ENCODE data around the gene CHST1.

Gene CHST1

DNA sequence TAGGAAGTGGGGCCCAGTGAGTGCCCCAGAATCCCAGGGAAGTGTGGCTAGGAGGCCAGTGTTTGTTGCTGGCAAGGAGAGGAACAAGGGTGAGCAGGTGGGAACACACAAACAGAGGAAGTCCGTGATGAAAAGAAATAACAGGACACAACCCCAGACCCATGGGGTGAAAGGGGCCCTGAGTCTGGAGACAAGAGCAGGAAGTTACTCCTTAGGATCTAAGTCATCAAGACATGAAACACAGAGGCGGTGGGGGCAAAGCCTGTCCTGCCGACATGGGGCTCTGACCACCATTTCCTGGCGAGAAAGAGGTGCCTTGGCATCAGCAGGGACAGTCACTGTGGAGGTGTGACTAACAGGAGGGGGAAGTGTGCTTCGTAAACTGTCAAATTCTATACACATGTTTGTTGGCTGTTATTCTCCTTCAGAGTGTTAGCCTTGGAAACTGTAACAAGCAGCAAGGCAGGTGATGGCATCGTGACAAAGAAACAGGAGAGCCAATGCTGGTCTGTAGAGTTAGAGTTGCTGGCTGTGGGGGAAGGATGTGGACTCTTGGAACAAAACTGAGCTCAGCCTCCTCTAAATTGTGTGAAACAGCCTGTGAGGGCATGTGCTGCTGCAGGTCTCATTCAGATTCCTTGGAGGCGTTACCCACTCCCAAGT lies 21.7 kb downstream of the CHST1 start:
- DNase-seq, result no peak

DNA sequence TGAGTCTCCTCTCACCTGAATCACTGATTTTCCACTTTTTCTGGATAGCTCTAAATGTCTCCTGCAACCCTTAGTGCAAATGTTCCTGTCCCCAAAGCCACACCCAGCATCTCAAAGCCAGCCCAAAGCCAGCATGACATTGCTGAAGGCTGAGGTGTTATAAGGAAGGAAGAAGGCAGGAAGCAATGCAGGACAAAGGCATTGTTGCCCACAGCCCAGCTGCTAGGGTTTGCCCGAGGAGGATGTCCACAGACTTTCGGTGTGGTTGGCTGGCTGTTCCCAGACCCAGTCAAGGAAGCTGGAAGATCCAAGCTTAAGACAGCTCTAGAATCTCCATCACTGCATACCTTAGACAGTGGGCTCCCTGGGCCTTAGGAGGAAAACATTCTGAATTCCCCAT lies 23.5 kb downstream of the CHST1 start:
- DNase-seq, result no peak

DNA sequence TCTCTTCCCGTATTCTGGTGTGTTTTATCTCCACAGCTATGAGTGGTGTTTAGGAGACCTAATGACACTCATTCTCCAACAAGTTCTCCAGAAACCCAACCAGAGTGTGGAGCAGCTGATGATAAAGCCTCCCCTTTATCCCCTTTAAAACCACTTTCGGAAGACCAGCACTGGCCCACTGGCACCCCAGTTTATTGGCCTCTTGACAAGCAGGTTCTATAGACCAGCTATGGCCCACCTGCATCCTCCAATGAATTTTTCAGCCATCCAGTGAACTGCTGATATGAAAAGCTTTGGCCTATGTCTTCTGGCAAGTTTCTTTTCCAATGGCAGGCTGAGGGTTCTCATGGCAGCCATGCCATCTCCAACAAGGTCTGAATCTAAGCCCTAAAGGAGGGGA lies 27.4 kb downstream of the CHST1 start:
- no peak for DNase-seq

DNA sequence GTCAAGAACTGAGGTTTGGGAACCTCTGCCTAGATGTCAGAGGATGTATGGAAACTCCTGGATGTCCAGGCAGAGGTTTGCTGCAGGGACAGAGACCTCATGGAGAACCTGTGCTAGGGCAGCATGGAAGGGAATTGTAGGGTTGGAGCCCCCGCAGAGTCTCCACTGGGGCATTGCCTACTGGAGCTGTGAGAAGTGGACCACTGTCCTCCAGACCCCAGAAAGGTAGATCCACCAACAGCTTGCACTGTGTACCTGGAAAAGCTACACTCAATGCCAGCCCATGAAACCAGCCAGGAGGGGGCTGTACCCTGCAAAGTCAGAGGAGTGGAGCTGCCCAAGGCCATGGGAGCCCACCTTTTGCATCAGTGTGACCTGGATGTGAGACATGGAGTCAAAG lies 29.5 kb downstream of the CHST1 start:
- no peak for DNase-seq

DNA sequence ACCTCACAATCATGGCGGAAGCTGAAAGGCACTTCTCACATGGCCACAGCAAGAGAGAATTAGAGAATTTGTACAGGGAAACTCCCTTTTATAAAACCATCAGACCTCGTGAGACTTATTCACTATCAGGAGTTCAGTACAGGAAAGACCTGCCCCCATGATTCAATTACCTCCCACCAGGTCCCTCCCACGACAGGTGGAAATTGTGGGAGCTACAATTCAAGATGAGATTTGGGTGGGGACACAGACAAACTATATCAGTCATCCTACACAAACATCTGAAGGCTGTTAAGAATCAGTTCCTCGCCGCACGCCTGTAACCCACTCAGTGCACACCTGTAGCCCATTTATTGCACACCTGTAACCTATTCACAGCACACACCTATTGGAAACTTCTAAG lies 39.8 kb downstream of the CHST1 start:
- no peak for DNase-seq

DNA sequence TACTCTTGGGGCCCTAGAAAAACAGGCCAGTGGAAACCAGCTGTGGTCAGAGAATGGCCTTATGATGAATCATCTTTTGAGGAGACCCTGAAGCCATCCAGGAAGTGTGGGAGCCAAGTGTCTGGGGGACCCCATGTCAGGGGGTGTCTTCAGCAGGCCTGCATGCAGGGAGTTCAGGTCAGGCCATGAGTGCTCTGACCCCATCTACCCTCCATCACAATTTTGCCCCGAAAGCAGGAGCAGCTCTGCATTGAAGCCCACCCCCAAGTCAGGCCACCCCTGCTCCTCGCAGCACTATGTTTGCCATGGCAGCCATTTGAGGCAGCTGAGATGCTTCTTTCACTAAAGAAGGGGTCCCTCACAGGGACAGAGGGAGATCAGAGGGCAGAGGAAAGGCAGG lies 41.3 kb downstream of the CHST1 start:
- DNase-seq, result no peak

DNA sequence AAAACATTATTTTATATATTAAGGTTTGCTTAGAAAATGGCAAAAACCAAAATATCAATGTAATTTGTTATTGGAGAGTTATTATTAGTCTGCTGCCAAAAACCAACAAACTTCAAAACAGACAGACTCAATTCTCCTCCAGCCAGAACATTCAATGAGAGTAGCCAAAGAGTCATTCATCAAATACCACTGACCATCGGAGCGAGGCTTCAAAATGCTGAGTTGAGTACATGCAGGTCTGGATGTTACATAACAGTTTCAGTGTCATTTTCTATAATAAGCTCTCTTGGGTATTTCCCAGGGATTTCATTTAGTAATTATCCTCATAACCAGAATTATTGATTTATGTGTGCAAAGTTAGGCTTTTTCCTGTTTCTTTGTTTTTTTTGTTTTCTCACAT lies 42.6 kb downstream of the CHST1 start:
- no peak for DNase-seq

DNA sequence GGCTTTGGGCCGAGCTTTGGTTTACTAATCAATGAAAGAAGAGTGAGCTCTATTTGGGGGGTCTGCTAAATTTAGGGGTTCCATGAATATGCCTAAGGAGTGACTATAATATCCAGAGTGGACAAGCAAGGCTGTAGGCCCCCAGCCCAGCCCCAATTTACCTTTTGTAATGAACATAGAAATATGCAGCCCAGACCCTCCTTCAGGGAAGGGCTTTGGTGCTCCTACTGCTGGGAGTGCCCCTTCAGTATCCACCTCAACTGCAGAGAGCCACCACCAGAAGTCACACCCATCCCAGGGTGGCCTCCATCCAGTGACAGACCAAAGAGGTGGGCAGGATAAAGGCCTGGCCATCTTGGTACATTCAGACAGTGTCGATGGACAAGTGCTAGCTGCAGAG lies 43.1 kb downstream of the CHST1 start:
- DNase-seq, result no peak

DNA sequence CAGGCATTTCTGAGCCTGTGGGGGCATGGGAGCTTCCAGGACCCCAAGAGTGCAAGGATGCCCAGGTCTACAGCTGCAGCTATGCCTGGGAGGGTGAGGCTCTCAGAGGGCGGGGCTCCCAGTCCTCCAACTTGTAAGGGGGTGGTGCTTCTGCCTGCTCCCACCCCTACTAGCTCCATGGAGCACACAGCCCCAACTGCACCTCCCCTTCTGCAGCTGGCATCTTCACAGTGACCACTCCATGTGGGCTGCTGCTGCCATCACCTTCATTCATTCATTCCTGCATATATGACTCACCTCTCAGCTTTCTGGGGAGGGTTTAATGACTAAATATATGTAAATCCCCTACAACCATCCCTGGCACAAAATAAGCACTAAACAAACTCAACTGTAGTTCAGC lies 43.8 kb downstream of the CHST1 start:
- no peak for DNase-seq

DNA sequence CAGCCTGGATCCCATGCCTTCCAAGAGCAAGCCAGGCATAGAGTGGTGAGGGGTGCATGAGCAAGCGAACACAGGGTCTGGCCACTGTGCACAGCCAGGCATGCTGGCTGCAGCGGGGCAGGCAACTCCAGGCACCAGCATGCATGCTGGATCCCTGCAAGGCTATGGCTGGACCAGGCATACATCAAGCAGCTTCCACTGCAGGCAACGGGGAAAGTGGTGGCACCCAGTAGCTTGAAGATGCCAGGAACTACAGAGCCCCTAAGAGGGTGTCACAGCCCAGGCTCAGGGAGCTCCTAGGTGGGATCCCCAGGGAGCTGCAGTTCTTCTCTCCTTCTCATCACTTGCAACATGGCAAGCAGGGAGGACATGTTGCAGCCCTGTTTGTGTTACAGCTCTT lies 45.2 kb downstream of the CHST1 start:
- DNase-seq, result no peak

DNA sequence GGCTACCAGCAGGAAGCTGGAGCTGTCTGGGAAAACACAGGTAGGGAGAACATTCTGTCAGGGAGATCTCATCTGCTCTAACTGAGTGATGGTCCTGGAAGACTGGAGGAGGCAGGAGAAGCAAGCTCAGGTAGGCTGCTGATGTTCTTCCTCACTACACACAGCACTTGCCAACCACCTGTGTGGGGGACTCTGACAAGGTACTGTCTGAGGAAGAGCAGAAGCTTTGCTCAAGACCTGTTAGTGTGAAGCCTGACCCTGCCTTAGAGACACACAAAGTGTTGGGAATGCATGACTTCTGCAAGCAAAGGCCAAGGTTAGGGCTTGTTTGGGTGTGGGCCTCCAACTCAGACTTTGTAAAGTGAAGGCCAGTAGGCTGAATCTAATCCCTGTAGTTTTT lies 46.5 kb downstream of the CHST1 start:
- DNase-seq, result no peak

DNA sequence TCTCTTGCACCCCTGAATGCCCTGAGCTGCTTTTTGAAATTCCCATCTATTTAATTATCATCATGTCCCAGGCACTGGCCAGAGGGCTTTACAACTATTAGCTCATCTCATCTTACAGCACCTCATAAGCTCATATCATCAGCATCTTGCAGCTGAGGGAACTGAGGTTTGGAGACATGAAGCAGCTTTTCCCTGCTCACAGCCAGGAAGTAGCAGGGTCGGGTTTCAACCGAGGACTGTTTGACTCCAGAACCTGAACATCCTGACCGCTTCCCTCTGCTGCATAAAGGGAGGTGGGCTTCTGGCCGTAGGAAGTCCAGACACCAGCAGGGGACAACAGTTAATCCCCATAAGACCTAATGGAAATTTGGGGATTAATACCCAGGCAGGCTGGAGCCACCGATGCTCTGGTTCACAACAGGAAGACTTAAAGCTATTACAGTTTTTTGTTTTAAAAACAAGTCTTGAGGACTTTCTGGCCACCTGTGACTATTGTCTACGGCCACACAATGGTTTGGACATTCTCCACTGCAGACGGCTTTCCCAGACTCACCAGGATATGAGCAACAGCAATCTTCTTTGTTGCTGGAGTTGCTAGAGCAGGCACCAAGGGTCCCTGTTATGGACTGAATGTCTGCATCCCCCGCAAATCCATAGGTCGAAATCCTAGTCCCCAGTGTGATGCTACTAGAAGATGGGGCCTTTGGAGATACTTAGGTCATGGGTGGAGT lies 47.4 kb downstream of the CHST1 start:
- no peak for DNase-seq

DNA sequence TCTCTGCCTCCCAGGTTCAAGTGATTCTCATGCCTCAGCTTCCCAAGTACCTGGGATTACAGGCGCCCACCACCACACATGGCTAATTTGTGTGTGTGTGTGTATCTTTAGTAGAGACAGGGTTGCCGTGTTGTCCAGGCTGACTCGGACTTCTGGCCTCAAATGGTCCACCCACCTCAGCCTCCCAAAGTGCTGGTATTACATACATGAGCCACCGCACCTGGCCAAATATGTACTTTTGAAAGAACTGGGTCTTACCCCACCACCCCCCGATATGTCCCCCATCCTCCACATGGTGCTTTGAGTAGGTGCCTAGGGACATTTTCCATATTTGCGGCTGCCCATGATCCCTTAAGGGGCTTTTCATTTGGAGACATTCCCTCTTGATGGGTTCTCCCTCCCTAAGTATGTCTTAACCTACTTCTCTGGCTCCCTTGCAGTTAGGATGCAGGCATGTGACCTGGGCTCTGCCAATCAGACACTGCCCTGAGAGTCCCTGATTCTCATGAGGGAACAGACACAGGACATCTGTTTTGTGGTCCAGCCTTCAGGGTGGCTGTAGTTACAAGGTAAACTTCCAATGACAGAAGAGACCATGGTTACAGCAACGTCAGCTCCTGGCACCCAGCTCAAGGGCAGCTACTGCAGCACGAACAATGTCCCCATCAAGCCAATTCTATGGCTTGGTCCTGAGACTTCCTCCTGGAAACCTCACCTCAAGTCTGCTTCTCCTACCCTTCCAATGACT lies 48.4 kb downstream of the CHST1 start:
- DNase-seq, result no peak

DNA sequence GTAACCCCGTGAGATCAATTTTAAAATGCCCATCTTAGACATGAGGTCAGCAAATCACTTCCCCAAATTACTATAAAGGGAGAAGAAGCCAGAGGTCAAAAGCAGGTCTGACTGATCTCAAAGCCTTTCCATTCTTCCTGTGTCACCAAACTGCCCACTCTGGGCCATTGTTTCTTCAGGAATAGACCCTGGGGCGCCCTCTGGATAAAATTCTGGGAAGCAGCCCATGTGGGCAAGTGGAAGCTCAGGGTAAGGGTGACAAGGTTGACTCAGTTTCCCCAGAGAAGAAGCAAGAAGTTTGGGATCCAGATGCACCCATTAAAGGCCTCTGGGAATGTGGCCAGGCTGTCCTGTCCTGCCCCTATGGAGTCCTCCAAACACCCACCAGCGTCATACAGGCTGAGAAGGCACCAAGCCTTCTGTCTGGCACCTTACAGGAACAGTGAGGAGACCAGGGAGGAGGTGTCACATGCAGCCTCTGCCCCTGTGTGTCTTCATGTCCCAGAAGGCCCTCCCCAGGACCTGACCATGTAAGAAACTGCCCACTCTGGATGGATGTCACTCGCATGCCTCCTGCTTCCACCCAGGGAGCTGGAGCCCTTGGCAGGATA lies 50.1 kb downstream of the CHST1 start:
- no peak for DNase-seq

DNA sequence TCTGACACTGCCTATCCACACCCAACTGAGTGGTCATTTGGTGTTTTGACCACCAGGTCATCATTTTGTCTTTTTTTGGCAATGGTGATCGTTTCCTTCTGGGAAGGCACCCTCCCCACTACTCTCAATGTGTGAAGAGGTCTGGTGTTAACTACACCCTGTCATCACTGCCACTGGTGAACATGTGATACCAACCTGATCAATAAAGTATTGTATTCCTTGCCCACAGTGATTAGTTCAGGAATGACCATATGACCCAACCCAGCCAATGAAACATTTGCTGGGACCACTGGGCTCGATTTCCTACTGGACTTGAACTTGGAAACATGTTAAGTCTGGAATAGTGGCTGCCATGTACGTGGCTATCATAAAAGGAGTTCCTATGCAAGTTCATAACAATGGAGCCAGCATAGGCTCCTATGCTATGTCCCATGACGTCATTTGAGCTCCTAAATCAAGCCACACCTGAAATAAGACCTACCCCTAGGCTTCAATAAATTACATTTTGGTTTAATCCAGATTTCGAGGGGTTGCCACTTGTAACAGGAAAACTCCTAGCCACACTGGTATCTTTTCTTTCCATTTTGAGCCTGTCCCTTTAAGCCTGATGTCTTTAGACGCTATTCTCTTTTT lies 51.1 kb downstream of the CHST1 start:
- no peak for DNase-seq

DNA sequence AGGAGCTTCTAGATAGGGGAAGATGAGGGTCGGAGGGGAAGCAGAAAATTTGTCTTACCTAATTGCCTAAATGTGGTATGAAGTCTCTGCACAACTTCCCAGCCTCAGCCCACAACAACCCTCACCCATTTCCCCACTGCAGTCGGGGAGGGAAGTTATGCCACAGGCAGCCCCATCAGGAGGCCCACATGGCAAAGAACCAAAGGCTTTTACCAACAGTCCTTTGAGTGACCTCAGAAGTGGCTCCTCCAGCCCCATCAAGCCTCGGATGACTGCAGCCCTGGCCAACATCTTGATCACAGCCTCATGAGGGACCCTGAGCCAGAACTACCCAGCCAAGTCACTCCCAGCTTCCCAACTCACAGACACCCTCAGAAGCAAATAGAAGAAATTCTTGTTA lies 54.8 kb downstream of the CHST1 start:
- DNase-seq, result no peak

DNA sequence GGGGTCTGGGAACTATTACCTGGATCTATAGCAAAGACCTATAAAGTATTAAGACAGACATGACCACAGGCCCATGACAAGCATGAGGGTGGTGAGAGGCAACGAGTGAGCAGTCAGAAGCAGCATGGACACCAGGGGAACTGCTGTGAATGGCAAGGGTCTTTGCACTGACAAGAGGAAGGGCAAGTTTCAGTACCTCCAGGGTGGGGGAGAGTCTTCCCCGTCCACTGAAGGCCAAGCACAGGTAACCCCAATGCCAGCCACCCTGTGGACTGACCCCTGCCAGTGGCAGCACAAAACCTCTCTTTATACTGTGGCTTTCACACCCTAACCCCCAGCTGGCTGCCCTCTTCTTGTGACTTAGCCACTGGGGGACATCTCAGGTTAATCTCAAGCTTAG lies 55.5 kb downstream of the CHST1 start:
- no peak for DNase-seq

DNA sequence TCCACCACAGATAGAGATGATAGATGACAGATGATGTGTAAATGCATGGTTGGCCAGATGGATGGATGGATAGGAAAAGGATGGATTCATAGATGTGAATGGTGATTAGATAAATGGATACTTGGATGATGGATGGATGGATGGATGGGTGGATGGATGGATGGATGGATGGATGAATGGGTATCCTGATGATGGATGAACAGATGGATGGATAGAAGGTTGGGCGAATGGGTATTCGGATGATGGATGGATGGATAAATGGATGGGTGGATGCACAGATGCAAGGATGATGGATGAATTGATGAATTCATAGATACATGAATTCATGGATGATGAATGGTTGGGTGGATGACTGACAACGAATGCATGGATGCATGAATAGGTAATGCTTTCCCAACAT lies 56.1 kb downstream of the CHST1 start:
- no peak for DNase-seq

DNA sequence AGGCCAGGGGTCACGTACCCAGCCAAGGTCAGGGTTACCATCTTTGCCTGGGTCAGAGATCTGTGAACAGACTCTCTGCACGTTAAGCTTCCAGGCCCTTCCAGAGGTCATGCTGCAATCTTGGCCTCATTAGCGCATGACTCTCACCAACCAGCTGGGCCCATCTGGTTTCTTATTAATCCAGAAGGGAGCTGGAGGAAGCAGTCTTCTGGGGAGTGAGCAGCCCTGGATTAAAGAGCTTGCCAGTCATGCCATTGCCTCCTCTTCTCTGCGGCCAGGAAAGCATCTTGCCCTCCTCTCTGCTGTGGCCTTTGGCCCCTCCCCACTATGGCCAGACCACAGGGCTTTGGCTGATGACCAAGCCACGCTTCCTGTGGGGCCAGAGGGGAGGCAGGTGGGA lies 57.4 kb downstream of the CHST1 start:
- DNase-seq, result no peak

DNA sequence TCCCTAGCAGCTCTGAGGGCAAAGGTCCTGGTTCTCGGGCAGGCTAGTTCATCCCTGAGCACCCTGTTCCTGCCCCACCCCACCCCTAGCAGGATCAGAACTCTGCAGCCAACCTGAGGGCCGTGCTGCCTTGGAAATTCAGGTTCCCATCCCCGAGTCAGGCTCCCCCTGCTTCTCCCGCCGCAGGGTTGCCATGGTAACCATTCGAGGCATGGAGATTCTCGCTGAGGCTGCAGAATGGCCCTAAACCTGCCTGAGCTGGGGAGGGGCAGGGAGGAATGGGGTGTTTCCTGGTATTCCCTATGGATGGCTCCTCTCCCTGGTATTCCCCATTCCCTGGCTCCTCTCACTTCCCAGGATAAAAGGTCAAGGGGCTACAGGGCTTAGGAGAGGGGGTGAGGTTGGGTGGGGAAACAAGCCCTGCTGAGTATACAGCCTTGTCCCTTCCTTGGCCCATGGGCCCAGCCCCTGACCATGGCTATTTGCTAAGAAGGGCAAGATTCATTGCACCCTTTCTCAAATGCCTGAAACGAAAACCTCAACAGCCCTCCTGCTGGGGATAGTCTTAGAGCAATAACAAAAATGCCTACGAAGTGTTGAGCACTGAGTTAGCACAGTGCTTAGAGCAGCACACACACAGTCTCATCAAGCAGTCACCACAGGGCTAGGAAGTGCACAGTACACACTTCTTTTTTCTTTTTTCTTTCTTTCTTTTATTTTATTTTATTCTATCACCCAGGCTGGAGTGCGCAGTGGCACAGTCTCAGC lies 58.7 kb downstream of the CHST1 start:
- no peak for DNase-seq

DNA sequence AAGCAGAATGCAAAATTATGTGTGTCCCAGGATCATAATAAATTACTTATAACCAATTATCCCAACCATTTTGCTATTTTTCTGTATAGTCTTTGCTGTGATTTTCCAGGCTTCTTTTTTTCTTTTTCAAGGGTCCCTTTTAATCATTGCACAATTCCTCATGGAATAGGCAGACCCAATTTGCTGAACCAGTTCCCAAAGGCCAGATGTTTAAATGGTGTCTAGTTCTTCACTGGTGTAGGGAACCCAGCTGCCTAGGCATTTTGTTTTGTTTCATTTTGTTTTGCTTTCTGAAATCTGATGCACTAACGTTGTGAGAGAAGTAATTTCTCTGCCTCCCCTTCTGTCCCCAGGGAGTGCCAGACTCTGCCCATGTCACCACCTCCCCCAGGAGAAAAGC lies 60.4 kb downstream of the CHST1 start:
- DNase-seq, result no peak

DNA sequence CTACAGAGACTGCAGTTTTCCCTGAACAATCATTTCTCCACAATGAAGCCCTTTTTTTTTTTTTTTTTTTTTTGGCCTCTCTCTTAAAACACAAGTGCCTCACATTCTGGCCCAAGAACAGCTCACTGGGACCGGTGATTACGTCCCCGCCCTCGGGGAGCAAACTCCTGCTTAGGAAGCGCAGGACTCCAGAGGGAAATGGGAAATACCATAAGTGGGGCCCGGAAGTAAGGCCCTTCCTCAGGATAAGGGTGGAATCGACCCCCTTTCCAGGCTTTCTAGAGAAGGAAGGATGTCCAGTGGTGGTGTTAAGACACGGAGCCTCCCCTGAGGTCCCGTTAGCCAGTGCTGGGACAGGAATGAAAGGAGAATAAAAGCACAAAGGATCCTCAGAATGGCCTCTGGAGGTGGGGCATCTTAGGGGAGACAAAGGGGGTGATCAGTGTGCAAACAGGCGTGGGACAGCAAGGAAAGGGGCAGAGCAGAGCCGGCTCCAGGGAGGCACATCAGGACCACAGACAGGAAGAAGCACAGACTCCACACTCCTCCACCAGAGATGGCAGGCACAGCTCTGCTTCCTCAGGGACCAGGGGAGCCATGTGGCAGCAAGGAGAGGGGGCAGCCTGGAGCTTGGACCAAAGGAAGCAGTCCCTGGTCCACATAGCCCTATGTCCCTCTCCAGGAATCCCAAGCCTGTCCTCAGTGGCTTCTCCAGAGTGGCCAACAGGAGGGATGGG lies 61.3 kb downstream of the CHST1 start:
- no peak for DNase-seq

Measured in T-helper 2 cell (primary cell).